ENCODE measurements around the gene ROCK2. TPM values are rescaled to one million over a fixed set of nuclear protein-coding genes. Genes with fewer than 3 reads are reported as not detected.
A peak's percentile ranks its signal among the peaks of the same experiment; 100 is the strongest.

Gene ROCK2
- total and polyA plus RNA-seq, 2 of the 13 experiments (the other 11 are each of a cell fraction or from before 2014, with no cell fraction given), result 38.1 to 119 TPM

DNA sequence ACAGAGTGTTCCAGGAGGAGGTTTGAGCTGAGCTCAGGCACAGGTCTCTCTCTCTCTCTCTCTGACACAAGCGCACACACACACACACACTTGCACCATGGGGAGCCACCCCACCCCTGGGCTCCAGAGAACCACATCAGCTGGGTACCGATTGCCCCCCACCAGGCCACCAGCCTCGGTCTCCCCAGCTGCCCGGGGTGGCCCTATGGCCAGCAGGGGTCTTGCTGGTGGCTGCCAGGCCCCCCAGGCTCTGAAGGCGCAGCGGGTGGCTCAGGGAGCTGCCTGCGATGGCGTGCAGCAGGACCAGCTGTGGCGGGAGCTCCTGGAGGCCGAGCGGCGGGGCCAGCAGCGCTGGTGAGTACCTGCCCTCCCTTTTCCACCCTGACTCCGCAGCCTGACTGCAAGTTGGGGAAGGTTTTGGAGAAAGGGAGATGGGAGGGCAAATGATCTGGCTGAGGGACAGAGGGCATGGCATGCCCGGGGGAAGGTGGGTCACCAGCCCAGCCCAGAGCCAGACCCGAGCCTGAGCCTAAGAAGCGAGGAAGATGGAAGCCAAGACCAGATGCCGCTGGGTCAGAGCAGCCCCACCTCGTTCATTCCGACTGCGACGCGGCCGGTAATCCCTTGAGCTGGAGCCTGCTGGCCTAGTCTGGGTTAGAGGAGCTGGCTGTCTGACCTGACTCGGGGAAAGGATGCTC, 211.0 kb downstream of the ROCK2 start (continued):
- TF ChIP-seq, protein P1, sequence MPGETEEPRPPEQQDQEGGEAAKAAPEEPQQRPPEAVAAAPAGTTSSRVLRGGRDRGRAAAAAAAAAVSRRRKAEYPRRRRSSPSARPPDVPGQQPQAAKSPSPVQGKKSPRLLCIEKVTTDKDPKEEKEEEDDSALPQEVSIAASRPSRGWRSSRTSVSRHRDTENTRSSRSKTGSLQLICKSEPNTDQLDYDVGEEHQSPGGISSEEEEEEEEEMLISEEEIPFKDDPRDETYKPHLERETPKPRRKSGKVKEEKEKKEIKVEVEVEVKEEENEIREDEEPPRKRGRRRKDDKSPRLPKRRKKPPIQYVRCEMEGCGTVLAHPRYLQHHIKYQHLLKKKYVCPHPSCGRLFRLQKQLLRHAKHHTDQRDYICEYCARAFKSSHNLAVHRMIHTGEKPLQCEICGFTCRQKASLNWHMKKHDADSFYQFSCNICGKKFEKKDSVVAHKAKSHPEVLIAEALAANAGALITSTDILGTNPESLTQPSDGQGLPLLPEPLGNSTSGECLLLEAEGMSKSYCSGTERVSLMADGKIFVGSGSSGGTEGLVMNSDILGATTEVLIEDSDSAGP (CRISPR knock-in tag; IDR thresholded peaks at IDR 0.05; ENCODE audit: borderline replicate concordance), result peak; percentile 64; the same call in 1 of the 2 replicates
- TF ChIP-seq SKI (IDR thresholded peaks at IDR 0.05; ENCODE audit: partially characterized antibody), result no peak
- TF ChIP-seq, protein P2, sequence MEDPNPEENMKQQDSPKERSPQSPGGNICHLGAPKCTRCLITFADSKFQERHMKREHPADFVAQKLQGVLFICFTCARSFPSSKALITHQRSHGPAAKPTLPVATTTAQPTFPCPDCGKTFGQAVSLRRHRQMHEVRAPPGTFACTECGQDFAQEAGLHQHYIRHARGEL (CRISPR knock-in tag; IDR thresholded peaks at IDR 0.05), result no peak
- no peak; the same call in 1 of the 2 replicates for TF ChIP-seq HNRNPL (IDR thresholded peaks at IDR 0.05; ENCODE audit: low read depth, low read length)
- TF ChIP-seq, protein P3, sequence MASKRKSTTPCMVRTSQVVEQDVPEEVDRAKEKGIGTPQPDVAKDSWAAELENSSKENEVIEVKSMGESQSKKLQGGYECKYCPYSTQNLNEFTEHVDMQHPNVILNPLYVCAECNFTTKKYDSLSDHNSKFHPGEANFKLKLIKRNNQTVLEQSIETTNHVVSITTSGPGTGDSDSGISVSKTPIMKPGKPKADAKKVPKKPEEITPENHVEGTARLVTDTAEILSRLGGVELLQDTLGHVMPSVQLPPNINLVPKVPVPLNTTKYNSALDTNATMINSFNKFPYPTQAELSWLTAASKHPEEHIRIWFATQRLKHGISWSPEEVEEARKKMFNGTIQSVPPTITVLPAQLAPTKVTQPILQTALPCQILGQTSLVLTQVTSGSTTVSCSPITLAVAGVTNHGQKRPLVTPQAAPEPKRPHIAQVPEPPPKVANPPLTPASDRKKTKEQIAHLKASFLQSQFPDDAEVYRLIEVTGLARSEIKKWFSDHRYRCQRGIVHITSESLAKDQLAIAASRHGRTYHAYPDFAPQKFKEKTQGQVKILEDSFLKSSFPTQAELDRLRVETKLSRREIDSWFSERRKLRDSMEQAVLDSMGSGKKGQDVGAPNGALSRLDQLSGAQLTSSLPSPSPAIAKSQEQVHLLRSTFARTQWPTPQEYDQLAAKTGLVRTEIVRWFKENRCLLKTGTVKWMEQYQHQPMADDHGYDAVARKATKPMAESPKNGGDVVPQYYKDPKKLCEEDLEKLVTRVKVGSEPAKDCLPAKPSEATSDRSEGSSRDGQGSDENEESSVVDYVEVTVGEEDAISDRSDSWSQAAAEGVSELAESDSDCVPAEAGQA (IDR thresholded peaks at IDR 0.05; ENCODE audit: low read depth), result no peak
- TF ChIP-seq, protein P3 (CRISPR knock-in tag; IDR thresholded peaks at IDR 0.05; ENCODE audit: borderline replicate concordance), result no peak
- 0 out of 2 replicates have a peak, but pooled peaks have one; percentile 86 for TF ChIP-seq ZNF572 (CRISPR knock-in tag; IDR thresholded peaks at IDR 0.05)
- TF ChIP-seq, protein P4, sequence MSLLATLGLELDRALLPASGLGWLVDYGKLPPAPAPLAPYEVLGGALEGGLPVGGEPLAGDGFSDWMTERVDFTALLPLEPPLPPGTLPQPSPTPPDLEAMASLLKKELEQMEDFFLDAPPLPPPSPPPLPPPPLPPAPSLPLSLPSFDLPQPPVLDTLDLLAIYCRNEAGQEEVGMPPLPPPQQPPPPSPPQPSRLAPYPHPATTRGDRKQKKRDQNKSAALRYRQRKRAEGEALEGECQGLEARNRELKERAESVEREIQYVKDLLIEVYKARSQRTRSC (CRISPR knock-in tag; IDR thresholded peaks at IDR 0.05; ENCODE audit: low read depth), result no peak
- TF ChIP-seq ZSCAN29 (CRISPR knock-in tag; conservative IDR thresholded peaks at IDR 0.05), result no peak
- TF ChIP-seq FOSL1 (CRISPR knock-in tag; IDR thresholded peaks at IDR 0.05; ENCODE audit: borderline replicate concordance), result no peak
- TF ChIP-seq, protein P5, sequence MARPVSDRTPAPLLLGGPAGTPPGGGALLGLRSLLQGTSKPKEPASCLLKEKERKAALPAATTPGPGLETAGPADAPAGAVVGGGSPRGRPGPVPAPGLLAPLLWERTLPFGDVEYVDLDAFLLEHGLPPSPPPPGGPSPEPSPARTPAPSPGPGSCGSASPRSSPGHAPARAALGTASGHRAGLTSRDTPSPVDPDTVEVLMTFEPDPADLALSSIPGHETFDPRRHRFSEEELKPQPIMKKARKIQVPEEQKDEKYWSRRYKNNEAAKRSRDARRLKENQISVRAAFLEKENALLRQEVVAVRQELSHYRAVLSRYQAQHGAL (CRISPR knock-in tag; IDR thresholded peaks at IDR 0.05; ENCODE audit: not compliant biosample characterization), result no peak
- TF ChIP-seq SP2 (CRISPR knock-in tag; IDR thresholded peaks at IDR 0.05), result no peak; the same call in 1 of the 2 replicates
- TF ChIP-seq, protein P6, sequence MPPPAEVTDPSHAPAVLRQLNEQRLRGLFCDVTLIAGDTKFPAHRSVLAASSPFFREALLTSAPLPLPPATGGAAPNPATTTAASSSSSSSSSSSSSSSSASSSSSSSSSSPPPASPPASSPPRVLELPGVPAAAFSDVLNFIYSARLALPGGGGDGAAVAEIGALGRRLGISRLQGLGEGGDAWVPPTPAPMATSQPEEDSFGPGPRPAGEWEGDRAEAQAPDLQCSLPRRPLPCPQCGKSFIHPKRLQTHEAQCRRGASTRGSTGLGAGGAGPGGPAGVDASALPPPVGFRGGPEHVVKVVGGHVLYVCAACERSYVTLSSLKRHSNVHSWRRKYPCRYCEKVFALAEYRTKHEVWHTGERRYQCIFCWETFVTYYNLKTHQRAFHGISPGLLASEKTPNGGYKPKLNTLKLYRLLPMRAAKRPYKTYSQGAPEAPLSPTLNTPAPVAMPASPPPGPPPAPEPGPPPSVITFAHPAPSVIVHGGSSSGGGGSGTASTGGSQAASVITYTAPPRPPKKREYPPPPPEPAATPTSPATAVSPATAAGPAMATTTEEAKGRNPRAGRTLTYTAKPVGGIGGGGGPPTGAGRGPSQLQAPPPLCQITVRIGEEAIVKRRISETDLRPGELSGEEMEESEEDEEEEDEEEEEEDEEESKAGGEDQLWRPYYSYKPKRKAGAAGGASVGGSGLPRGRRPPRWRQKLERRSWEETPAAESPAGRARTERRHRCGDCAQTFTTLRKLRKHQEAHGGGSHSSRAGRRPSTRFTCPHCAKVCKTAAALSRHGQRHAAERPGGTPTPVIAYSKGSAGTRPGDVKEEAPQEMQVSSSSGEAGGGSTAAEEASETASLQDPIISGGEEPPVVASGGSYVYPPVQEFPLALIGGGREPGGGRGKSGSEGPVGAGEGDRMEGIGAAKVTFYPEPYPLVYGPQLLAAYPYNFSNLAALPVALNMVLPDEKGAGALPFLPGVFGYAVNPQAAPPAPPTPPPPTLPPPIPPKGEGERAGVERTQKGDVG (CRISPR knock-in tag; IDR thresholded peaks at IDR 0.05; ENCODE audit: borderline replicate concordance), result no peak
- no peak for TF ChIP-seq ZSCAN25 (CRISPR knock-in tag; IDR thresholded peaks at IDR 0.05)

Data from HepG2 (cell line).